Gastrocnemius medialis (tissue), 4 donors: ENCODE results near the gene FNDC8.
"Not testable (repeated sequence)": the region's sequence is repeated elsewhere in the genome, so short reads cannot be mapped to it uniquely, and the experiment has no call there.

Source experiments
- CTCF ChIP-seq, 5 experiments: fragments of 450-650 bp in 3 of 5; fragments of 200-600 bp in 2 of 5; sonication (generic) in 2 of 5; IDR thresholded peaks in 4 of 5; conservative IDR thresholded peaks in 1 of 5; 1 replicate in 4 of 5; 2 replicates in 1 of 5; pipeline ENCODE4 v1.5.1; 2016 to 2019; ENCODE audit warnings: antibody characterized with exemption in 5 of 5, mild to moderate bottlenecking in 3 of 5, moderate library complexity in 3 of 5
- POLR2A ChIP-seq, 2 donors: fragments of 450-650 bp; IDR thresholded peaks; one replicate each; pipeline ENCODE4 v1.6.1; 2017; ENCODE audit warnings: antibody characterized with exemption in 2 of 2, mild to moderate bottlenecking in 2 of 2, moderate library complexity in 2 of 2

DNA sequence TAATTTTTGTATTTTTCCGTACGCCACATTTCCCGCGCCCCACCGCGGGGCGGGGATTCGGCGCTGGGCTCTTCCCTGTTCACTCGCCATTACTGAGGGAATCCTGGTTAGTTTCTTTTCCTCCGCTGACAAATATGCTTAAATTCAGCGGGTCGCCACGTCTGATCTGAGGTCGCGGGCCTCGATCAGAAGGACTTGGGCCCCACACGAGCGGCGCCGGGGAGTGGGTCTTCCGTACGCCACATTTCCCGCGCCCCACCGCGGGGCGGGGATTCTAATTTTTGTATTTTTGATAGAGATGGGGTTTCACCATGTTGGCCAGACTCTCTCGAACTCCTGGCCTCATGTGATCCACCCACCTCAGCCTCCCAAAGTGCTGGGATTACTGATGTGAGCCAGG lies 29.7 kb downstream of the FNDC8 start:
- TF ChIP-seq CTCF (IDR thresholded peaks at IDR 0.05 in 4 of 5, conservative IDR thresholded peaks at IDR 0.05 in 1 of 5); POLR2A (IDR thresholded peaks at IDR 0.05): not testable (repeated sequence)
